ENCODE measurements around the gene KCTD10. TPM values are rescaled to one million over a fixed set of nuclear protein-coding genes. Genes with fewer than 3 reads are reported as not detected.

KCTD10 gene
- total RNA-seq, 1 experiment from 2014 or later: 44.9 TPM

GRCh38 chr12:109523504-109523903, 46.4 kb upstream of the KCTD10 start:
- Mint-ChIP-seq H3K4me3 (ENCODE audit: unreplicated experiment) (no peak overlapping the region), H3K9me3 (ENCODE audit: unreplicated experiment) (no peaks in the 10 kb centered on the region), H3K4me1 (ENCODE audit: insufficient read depth, unreplicated experiment) (no peaks in the 10 kb centered on the region), H3K36me3 (ENCODE audit: insufficient read depth, unreplicated experiment) (peaks cover 77% of the 10 kb centered on the region), H3K27ac (ENCODE audit: low read depth, unreplicated experiment) (no peak overlapping the region), H3K27me3 (ENCODE audit: insufficient read depth, unreplicated experiment) (no peaks in the 10 kb centered on the region)
- no TSS peak for BruUV-seq (replicated peaks)
- CTCF ChIA-PET: interaction anchor here (0.8 to 1.4 kb wide), 4 partner anchors 14 to 405 kb away, joined by 3 to 7 read pairs (median 4); no protein-coding TSS in a partner anchor
- TF ChIP-seq CTCF (IDR thresholded peaks at IDR 0.05; ENCODE audit: unreplicated experiment): no peak
- intact Hi-C loops (cut with micrococcal nuclease): no loop called here
- POLR2A ChIA-PET: interaction anchor here (0.6 kb wide), 1 partner anchor 26 kb away, joined by 3 read pairs; no protein-coding TSS in a partner anchor
- DNase-seq (ENCODE audit: unreplicated experiment): no peak

- Mint-ChIP-seq H3K9me3 (ENCODE audit: unreplicated experiment) (no peaks in the 10 kb centered on the region), H3K4me1 (ENCODE audit: insufficient read depth, unreplicated experiment) (no peaks in the 10 kb centered on the region), H3K27ac (ENCODE audit: low read depth, unreplicated experiment) (no peak overlapping the region), H3K27me3 (ENCODE audit: insufficient read depth, unreplicated experiment) (no peaks in the 10 kb centered on the region), H3K36me3 (ENCODE audit: insufficient read depth, unreplicated experiment) (peaks cover 79% of the 10 kb centered on the region), H3K4me3 (ENCODE audit: unreplicated experiment) (no peak overlapping the region)
- CTCF ChIA-PET: interaction anchor here (0.8 to 1.4 kb wide), 4 partner anchors 14 to 405 kb away, joined by 3 to 7 read pairs (median 4); no protein-coding TSS in a partner anchor
- no peak for TF ChIP-seq CTCF (IDR thresholded peaks at IDR 0.05; ENCODE audit: unreplicated experiment)
- intact Hi-C loops (cut with micrococcal nuclease): no loop called here
- no TSS peak for BruUV-seq (replicated peaks)
- POLR2A ChIA-PET: no interaction called here
- DNase-seq (ENCODE audit: unreplicated experiment): no peak
Observed at GRCh38 chr12:109523071-109523470, 46.0 kb upstream of the KCTD10 start.

DNA sequence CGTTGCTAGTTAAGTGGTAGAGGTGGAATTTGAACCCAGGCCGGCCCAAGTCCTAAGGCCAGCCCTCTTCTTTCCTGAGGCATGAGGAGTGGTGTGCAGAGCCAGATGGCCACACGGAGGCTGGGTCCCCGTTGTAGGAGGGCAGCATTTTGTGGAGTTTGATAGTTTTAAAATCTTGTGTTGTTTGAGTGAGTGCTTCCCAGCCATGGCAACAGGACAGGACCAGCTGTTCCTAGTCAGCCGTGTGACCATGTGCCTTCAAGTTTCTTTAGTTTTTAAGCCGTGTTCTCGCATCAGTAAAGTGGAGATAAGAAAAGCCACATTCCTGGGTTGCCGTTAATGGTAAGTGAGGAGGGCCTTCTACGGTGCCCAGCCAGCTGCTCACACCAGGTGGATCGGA, 44.7 kb upstream of the KCTD10 start:
- Mint-ChIP-seq H3K4me1 (ENCODE audit: insufficient read depth, unreplicated experiment) (no peaks in the 10 kb centered on the region), H3K27me3 (ENCODE audit: insufficient read depth, unreplicated experiment) (no peaks in the 10 kb centered on the region), H3K4me3 (ENCODE audit: unreplicated experiment) (no peak overlapping the region), H3K9me3 (ENCODE audit: unreplicated experiment) (no peaks in the 10 kb centered on the region), H3K27ac (ENCODE audit: low read depth, unreplicated experiment) (no peak overlapping the region), H3K36me3 (ENCODE audit: insufficient read depth, unreplicated experiment) (peaks cover 81% of the 10 kb centered on the region)
- no peak for DNase-seq (ENCODE audit: unreplicated experiment)
- CTCF ChIA-PET: interaction anchor here (1.1 to 1.3 kb wide), 2 partner anchors 76 to 253 kb away, joined by 3 to 4 read pairs; no protein-coding TSS in a partner anchor
- TF ChIP-seq CTCF (IDR thresholded peaks at IDR 0.05; ENCODE audit: unreplicated experiment): no peak
- intact Hi-C loops (cut with micrococcal nuclease): no loop called here
- no TSS peak for BruUV-seq (replicated peaks)
- POLR2A ChIA-PET: no interaction called here

DNA sequence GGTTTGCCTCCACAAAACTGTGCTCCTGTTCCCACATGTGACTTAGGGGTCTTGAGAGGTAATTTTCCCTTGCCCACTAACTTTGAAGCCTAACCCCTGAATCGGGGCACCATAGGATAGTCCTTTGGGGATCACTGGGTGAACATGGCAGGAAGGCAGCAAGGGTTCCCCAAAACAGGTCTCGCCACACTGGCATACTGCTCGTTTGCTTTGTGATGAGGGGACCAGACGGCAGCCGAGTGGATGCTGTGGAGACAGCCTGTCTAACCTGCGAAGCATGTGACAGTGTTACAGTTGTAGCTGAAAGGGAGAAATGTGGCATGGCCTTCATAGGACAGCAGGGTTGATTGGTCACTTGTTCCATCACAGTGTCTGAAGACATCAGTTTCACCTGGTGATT, 42.7 kb upstream of the KCTD10 start:
- TF ChIP-seq CTCF (IDR thresholded peaks at IDR 0.05; ENCODE audit: unreplicated experiment): no peak

More for the DNA sequence above, 42.7 kb upstream of the KCTD10 start:
- H3K9me3 Mint-ChIP-seq (ENCODE audit: unreplicated experiment): no peaks in the 10 kb centered on the region
- no peaks in the 10 kb centered on the region for H3K4me1 Mint-ChIP-seq (ENCODE audit: insufficient read depth, unreplicated experiment)
- POLR2A ChIA-PET: no interaction called here
- BruUV-seq (replicated peaks): no TSS peak
- H3K36me3 Mint-ChIP-seq (ENCODE audit: insufficient read depth, unreplicated experiment): peaks cover 73% of the 10 kb centered on the region
- DNase-seq (ENCODE audit: unreplicated experiment): no peak
- H3K27me3 Mint-ChIP-seq (ENCODE audit: insufficient read depth, unreplicated experiment): no peaks in the 10 kb centered on the region
- CTCF ChIA-PET: interaction anchor here (0.5 to 3.1 kb wide), 22 partner anchors 9 to 362 kb away, joined by 3 to 27 read pairs (median 4); partner anchors contain the start of genes MMAB and MVK
- H3K4me3 Mint-ChIP-seq (ENCODE audit: unreplicated experiment): no peak overlapping the region
- H3K27ac Mint-ChIP-seq (ENCODE audit: low read depth, unreplicated experiment): no peak overlapping the region
- intact Hi-C loops (cut with micrococcal nuclease): loop anchor here (1.0 to 2.0 kb wide), 3 partner anchors 53 to 94 kb away; partner anchors contain the start of genes MMAB and MVK

Measured in MCF 10A (cell line).